PC-9 (cell line): ENCODE data around the gene ADAM19. TPM values are rescaled to one million over a fixed set of nuclear protein-coding genes. Genes with fewer than 3 reads are reported as not detected.
A peak's percentile ranks its signal among the peaks of the same experiment; 100 is the strongest.

Experiments
- BruUV-seq: library from RNA; stranded (reverse); fragments of 400-500 nt; replicated peaks from 2 replicates; lab custom pipeline; 2021; lab: Mats Ljungman, UMichigan
- CTCF ChIA-PET: fragments of 300-600 bp; sonication (Branson Sonifier 250); formaldehyde crosslinking; loops from one replicate; lab custom pipeline; 2022; ENCODE audit warnings: antibody characterized with exemption; lab: Charles Lee
- POLR2A ChIA-PET: fragments of 300-600 bp; sonication (Branson Sonifier 250); formaldehyde crosslinking; loops from one replicate; lab custom pipeline; 2022; ENCODE audit warnings: antibody characterized with exemption; ENCODE audit not compliant: unreplicated experiment; lab: Charles Lee
- DNase-seq, 2 experiments: peaks; one replicate each; pipeline versions ENCODE4 v3.0.0 to v3.0.0-alpha.2; 2015 to 2022; ENCODE audit warnings: mixed read lengths in 1 of 2
- H2AFZ ChIP-seq: fragments of 200-600 bp; sonication (generic); 2 replicates; pipeline ENCODE4 v1.8.1; 2017; ENCODE audit warnings: antibody characterized with exemption
- H3F3A ChIP-seq: fragments of 200-600 bp; sonication (generic); 2 replicates; pipeline ENCODE4 v1.8.1; 2017; ENCODE audit warnings: antibody characterized with exemption, mild to moderate bottlenecking, low read depth; ENCODE audit not compliant: insufficient read depth
- H3K27ac ChIP-seq: fragments of 200-600 bp; sonication (generic); 2 replicates; pipeline ENCODE4 v1.6.1; 2016; ENCODE audit warnings: mixed run types
- H3K27me3 ChIP-seq: fragments of 200-600 bp; sonication (generic); 2 replicates; pipeline ENCODE4 v1.6.1; 2016; ENCODE audit warnings: low read depth, mixed run types; ENCODE audit not compliant: insufficient read depth
- H3K36me3 ChIP-seq: fragments of 200-600 bp; sonication (generic); 2 replicates; pipeline ENCODE4 v1.6.1; 2016; ENCODE audit warnings: low read depth, mixed run types
- H3K4me1 ChIP-seq: fragments of 200-600 bp; sonication (generic); replicated peaks from 2 replicates; pipeline ENCODE4 v1.6.1; 2016; ENCODE audit warnings: mixed run types; ENCODE audit not compliant: insufficient read depth
- H3K4me2 ChIP-seq: fragments of 200-600 bp; sonication (generic); 2 replicates; pipeline ENCODE4 v1.6.1; 2017; ENCODE audit warnings: mixed run types
- H3K4me3 ChIP-seq: fragments of 200-600 bp; sonication (generic); 2 replicates; pipeline ENCODE4 v1.6.1; 2016; ENCODE audit warnings: mixed run types
- H3K79me2 ChIP-seq: fragments of 200-600 bp; sonication (generic); 2 replicates; pipeline ENCODE4 v1.6.1; 2017; ENCODE audit warnings: low read depth, mixed run types
- H3K9me2 ChIP-seq: fragments of 200-600 bp; sonication (generic); 2 replicates; pipeline ENCODE4 v1.8.1; 2017; ENCODE audit warnings: mild to moderate bottlenecking; ENCODE audit not compliant: insufficient read depth
- H3K9me3 ChIP-seq: fragments of 200-600 bp; sonication (generic); 2 replicates; pipeline ENCODE4 v1.8.1; 2016; ENCODE audit warnings: low read depth; ENCODE audit not compliant: insufficient read depth
- H4K20me1 ChIP-seq: fragments of 200-600 bp; sonication (generic); 2 replicates; pipeline ENCODE4 v1.8.1; 2017; ENCODE audit not compliant: insufficient read depth
- CTCF ChIP-seq: fragments of 200-600 bp; sonication (generic); conservative IDR thresholded peaks from 2 replicates; pipeline ENCODE4 v1.6.1; 2017; ENCODE audit warnings: mixed run types, antibody characterized with exemption, mild to moderate bottlenecking, moderate library complexity
- EZH2 ChIP-seq: fragments of 200-600 bp; sonication (generic); IDR thresholded peaks from 2 replicates; pipeline ENCODE4 v1.8.0; 2017; ENCODE audit warnings: antibody characterized with exemption, low read depth
- intact Hi-C: fragments of 100-400 bp; cut with micrococcal nuclease; formaldehyde crosslinking; loops from one replicate; pipeline ENCODE4 v1.10.0; 2022; ENCODE audit not compliant: unreplicated experiment
- total RNA-seq: library from RNA; stranded (reverse); gene quantifications from 2 replicates; pipeline ENCODE4 v1.2.3, GENCODE V29; 2021

ADAM19 gene
- total RNA-seq, 1 experiment from 2014 or later: 7.6 TPM

GRCh38 chr5:157510682-157511081 lies 64.9 kb downstream of the ADAM19 start:
- CTCF ChIA-PET: interaction anchor here (0.9 kb wide), 1 partner anchor 207 kb away, joined by 3 read pairs; no protein-coding TSS in a partner anchor
- intact Hi-C loops: loop anchor here (1.0 to 10.0 kb wide), 4 partner anchors 48 to 154 kb away; no protein-coding TSS in a partner anchor
- H4K20me1 ChIP-seq: no peaks in the 10 kb centered on the region
- peak overlapping the region; percentile 96 for H3K27ac ChIP-seq
- no peak overlapping the region for H3K4me3 ChIP-seq
- DNase-seq: no peak
- no peak overlapping the region for H2AFZ ChIP-seq
- no peaks in the 10 kb centered on the region for H3K9me3 ChIP-seq
- BruUV-seq: no TSS peak
- H3F3A ChIP-seq: peaks cover 30% of the 10 kb centered on the region
- H3K27me3 ChIP-seq: no peaks in the 10 kb centered on the region
- POLR2A ChIA-PET: interaction anchor here (0.6 kb wide), 1 partner anchor 97 kb away, joined by 5 read pairs; no protein-coding TSS in a partner anchor
- TF ChIP-seq EZH2 (no peak), CTCF (no peak)
- peaks cover 40% of the 10 kb centered on the region for H3K4me1 ChIP-seq
- H3K9me2 ChIP-seq: no peaks in the 10 kb centered on the region
- H3K36me3 ChIP-seq: 0 out of 2 replicates have a peak, but pooled peaks cover 6% of the 10 kb centered on the region
- H3K79me2 ChIP-seq: no peaks in the 10 kb centered on the region
- peak overlapping the region; percentile 71; the same call in 1 of the 2 replicates for H3K4me2 ChIP-seq

- intact Hi-C loops: no loop called here
- POLR2A ChIA-PET: no interaction called here
- no TSS peak for BruUV-seq
Observed at GRCh38 chr5:157509587-157509986, 66.0 kb downstream of the ADAM19 start.

GRCh38 chr5:157509093-157509492 lies 66.5 kb downstream of the ADAM19 start:
- peaks cover 40% of the 10 kb centered on the region for H3K4me1 ChIP-seq
- no peaks in the 10 kb centered on the region for H3K27me3 ChIP-seq
- no peak overlapping the region for H3K27ac ChIP-seq
- ChIA-PET CTCF (no interaction called here), POLR2A (no interaction called here)
- H4K20me1 ChIP-seq: no peaks in the 10 kb centered on the region
- H3K9me2 ChIP-seq: no peaks in the 10 kb centered on the region
- no peak overlapping the region for H2AFZ ChIP-seq
- TF ChIP-seq EZH2 (no peak), CTCF (no peak)
- no peak overlapping the region for H3K4me2 ChIP-seq
- no peak for DNase-seq
- no peaks in the 10 kb centered on the region for H3K9me3 ChIP-seq
- 0 out of 2 replicates have a peak, but pooled peaks cover 6% of the 10 kb centered on the region for H3K36me3 ChIP-seq
- peaks cover 30% of the 10 kb centered on the region for H3F3A ChIP-seq
- H3K79me2 ChIP-seq: no peaks in the 10 kb centered on the region
- intact Hi-C loops: no loop called here
- BruUV-seq: no TSS peak
- no peak overlapping the region for H3K4me3 ChIP-seq

More at GRCh38 chr5:157509587-157509986, 66.0 kb downstream of the ADAM19 start:
- TF ChIP-seq CTCF (no peak), EZH2 (no peak)
- CTCF ChIA-PET: interaction anchor here (0.7 kb wide), 1 partner anchor 119 kb away, joined by 3 read pairs; no protein-coding TSS in a partner anchor
- Histone ChIP-seq H3K36me3 (0 out of 2 replicates have a peak, but pooled peaks cover 6% of the 10 kb centered on the region), H3K79me2 (no peaks in the 10 kb centered on the region), H2AFZ (no peak overlapping the region), H3K27ac (no peak overlapping the region), H3K9me3 (no peaks in the 10 kb centered on the region), H3K27me3 (no peaks in the 10 kb centered on the region), H4K20me1 (no peaks in the 10 kb centered on the region), H3K4me3 (no peak overlapping the region), H3K4me2 (no peak overlapping the region), H3K9me2 (no peaks in the 10 kb centered on the region), H3F3A (peaks cover 30% of the 10 kb centered on the region), H3K4me1 (peaks cover 40% of the 10 kb centered on the region)
- DNase-seq: no peak
